Ishikawa (cell line): ENCODE measurements around the gene MT1F.

Source experiments
- CEBPB ChIP-seq: IDR thresholded peaks from 2 replicates; pipeline ENCODE4 v1.6.1; 2012
- RAD21 ChIP-seq: IDR thresholded peaks from 2 replicates; pipeline ENCODE4 v1.6.1; 2012; ENCODE audit warnings: low read depth
- YY1 ChIP-seq: IDR thresholded peaks from 2 replicates; pipeline ENCODE4 v1.6.1; 2012; ENCODE audit warnings: low read depth
- TF ChIP-seq, protein P1 (sequence below): IDR thresholded peaks from 2 replicates; pipeline ENCODE4 v1.6.1; 2012; ENCODE audit warnings: low read depth, mild to moderate bottlenecking
- TF ChIP-seq, protein P2 (sequence below): IDR thresholded peaks from 2 replicates; pipeline ENCODE4 v1.6.1; 2012

DNA sequence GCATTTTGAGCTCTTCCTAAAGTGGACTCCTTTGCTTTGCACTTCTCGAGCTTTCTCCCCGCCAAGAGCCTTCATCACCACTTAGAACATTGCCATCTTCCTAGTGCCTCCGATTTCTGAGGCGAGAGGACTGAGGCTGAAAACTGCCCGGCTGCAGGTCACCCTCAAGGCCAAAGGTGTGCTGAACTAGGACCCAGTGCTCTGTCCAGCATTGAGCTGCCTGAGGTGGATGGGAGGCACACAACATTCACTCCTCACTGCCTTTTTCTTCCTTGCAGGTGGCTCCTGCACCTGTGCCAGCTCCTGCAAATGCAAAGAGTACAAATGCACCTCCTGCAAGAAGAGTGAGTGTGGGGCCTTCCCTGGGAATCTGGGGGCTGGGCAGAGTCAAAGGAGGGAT lies 13.9 kb upstream of the MT1F start:
- TF ChIP-seq RAD21: no peak
- TF ChIP-seq YY1: no peak
- TF ChIP-seq, protein P1, sequence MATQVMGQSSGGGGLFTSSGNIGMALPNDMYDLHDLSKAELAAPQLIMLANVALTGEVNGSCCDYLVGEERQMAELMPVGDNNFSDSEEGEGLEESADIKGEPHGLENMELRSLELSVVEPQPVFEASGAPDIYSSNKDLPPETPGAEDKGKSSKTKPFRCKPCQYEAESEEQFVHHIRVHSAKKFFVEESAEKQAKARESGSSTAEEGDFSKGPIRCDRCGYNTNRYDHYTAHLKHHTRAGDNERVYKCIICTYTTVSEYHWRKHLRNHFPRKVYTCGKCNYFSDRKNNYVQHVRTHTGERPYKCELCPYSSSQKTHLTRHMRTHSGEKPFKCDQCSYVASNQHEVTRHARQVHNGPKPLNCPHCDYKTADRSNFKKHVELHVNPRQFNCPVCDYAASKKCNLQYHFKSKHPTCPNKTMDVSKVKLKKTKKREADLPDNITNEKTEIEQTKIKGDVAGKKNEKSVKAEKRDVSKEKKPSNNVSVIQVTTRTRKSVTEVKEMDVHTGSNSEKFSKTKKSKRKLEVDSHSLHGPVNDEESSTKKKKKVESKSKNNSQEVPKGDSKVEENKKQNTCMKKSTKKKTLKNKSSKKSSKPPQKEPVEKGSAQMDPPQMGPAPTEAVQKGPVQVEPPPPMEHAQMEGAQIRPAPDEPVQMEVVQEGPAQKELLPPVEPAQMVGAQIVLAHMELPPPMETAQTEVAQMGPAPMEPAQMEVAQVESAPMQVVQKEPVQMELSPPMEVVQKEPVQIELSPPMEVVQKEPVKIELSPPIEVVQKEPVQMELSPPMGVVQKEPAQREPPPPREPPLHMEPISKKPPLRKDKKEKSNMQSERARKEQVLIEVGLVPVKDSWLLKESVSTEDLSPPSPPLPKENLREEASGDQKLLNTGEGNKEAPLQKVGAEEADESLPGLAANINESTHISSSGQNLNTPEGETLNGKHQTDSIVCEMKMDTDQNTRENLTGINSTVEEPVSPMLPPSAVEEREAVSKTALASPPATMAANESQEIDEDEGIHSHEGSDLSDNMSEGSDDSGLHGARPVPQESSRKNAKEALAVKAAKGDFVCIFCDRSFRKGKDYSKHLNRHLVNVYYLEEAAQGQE: peak; percentile 74
- no peak for TF ChIP-seq CEBPB
- TF ChIP-seq, protein P2, sequence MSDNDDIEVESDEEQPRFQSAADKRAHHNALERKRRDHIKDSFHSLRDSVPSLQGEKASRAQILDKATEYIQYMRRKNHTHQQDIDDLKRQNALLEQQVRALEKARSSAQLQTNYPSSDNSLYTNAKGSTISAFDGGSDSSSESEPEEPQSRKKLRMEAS: no peak
